Progenitor cell of endocrine pancreas (in vitro differentiated cells): ENCODE data around the gene LRBA. TPM values are rescaled to one million over a fixed set of nuclear protein-coding genes. Genes with fewer than 3 reads are reported as not detected.

Experiments used
- DNase-seq: peaks from one replicate; pipeline ENCODE4 v3.0.0; 2021; ENCODE audit warnings: low spot score; ENCODE audit not compliant: unreplicated experiment
- H3K27ac Mint-ChIP-seq: 2 replicates; pipeline ENCODE4 v1.8.0; 2021; ENCODE audit warnings: mild to moderate bottlenecking, moderate library complexity, mixed read lengths
- H3K27me3 Mint-ChIP-seq: 2 replicates; pipeline ENCODE4 v1.8.0; 2021; ENCODE audit warnings: mixed read lengths
- H3K36me3 Mint-ChIP-seq: 2 replicates; pipeline ENCODE4 v1.8.0; 2022; ENCODE audit warnings: mixed read lengths; ENCODE audit not compliant: insufficient read depth
- H3K4me1 Mint-ChIP-seq: 2 replicates; pipeline ENCODE4 v1.8.0; 2021; ENCODE audit warnings: low read depth, mixed read lengths
- H3K4me3 Mint-ChIP-seq: 2 replicates; pipeline ENCODE4 v1.8.0; 2021; ENCODE audit warnings: low read depth, mild to moderate bottlenecking, moderate library complexity, mixed read lengths
- H3K9me3 Mint-ChIP-seq: 2 replicates; pipeline ENCODE4 v1.8.0; 2021; ENCODE audit warnings: low read depth, mixed read lengths
- total RNA-seq: library from RNA; stranded (reverse); gene quantifications from 2 replicates; pipeline ENCODE4 v1.2.1, GENCODE V29; 2021
- TF ChIP-seq, protein P1 (sequence below): fragments of 200-600 bp; sonication (generic); IDR thresholded peaks from one replicate; pipeline ENCODE4 v1.5.0; 2021; ENCODE audit warnings: antibody characterized with exemption, mild to moderate bottlenecking; ENCODE audit not compliant: unreplicated experiment

Gene LRBA
- total RNA-seq, 1 donor from 2014 or later: 95.2 TPM

DNA sequence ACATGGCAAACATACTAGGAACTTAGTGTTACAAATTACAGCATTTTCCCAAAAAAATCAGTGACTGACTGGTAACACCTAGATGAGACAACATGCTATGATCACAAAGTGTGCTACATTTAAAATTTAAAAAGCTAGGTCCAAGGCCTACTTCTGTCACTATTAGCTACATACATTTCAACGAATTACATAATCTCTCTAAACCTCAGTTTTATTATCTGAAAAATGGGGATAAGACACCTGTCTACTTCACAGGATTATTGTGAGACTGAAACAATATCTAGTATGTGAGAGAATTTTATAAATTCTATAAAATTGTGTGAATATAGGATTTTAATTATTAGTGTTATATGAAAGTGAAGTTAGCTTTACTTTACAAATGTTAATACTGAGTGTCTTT, 708.4 kb downstream of the LRBA start:
- H3K27me3 Mint-ChIP-seq: no peaks in the 10 kb centered on the region
- H3K36me3 Mint-ChIP-seq: peaks cover 1% of the 10 kb centered on the region
- H3K4me3 Mint-ChIP-seq: no peak overlapping the region
- no peaks in the 10 kb centered on the region for H3K4me1 Mint-ChIP-seq
- DNase-seq: no peak
- H3K9me3 Mint-ChIP-seq: no peaks in the 10 kb centered on the region
- TF ChIP-seq, protein P1, sequence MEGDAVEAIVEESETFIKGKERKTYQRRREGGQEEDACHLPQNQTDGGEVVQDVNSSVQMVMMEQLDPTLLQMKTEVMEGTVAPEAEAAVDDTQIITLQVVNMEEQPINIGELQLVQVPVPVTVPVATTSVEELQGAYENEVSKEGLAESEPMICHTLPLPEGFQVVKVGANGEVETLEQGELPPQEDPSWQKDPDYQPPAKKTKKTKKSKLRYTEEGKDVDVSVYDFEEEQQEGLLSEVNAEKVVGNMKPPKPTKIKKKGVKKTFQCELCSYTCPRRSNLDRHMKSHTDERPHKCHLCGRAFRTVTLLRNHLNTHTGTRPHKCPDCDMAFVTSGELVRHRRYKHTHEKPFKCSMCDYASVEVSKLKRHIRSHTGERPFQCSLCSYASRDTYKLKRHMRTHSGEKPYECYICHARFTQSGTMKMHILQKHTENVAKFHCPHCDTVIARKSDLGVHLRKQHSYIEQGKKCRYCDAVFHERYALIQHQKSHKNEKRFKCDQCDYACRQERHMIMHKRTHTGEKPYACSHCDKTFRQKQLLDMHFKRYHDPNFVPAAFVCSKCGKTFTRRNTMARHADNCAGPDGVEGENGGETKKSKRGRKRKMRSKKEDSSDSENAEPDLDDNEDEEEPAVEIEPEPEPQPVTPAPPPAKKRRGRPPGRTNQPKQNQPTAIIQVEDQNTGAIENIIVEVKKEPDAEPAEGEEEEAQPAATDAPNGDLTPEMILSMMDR: no peak
- no peak overlapping the region for H3K27ac Mint-ChIP-seq

DNA sequence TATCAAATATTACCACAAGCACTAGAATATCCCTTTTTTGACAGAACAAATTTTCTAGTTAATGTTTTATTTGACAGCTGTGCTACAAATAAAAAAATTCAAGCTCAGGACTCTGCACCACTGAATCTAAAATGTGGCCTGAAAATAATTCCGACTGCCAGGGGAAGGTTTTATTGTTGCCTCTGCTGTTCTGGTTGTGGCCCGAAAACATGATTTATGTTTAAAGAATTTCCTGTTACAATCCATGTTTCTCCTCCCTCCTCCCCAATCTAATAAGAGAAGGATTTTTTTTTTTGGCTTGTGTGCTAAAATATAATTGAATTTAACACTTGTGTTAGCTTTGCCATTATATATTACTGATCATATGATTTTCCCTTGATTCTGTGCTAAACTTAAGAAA, 709.1 kb downstream of the LRBA start:
- DNase-seq: no peak
- H3K4me1 Mint-ChIP-seq: no peaks in the 10 kb centered on the region
- no peaks in the 10 kb centered on the region for H3K27me3 Mint-ChIP-seq
- peaks cover 1% of the 10 kb centered on the region for H3K36me3 Mint-ChIP-seq
- H3K27ac Mint-ChIP-seq: no peak overlapping the region
- H3K9me3 Mint-ChIP-seq: no peaks in the 10 kb centered on the region
- TF ChIP-seq, protein P1: no peak
- no peak overlapping the region for H3K4me3 Mint-ChIP-seq

DNA sequence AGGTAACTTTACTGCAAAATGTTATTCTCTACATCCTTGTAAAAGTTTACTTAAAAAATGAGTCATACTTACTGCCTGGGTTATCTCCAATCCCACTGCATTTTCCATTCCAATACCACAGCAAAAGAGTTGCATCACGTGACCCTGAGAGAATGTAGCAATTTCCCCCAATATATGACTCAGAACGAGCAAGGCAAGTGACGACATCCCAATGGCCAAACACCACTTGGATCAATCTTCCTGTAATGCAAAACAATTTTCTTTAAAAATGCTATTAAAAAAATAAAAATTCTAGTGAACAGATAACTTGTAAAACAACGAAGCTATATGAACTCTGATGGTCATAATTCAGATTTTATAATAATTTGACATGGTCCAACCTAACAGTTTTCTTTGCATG, 712.5 kb downstream of the LRBA start:
- Mint-ChIP-seq H3K9me3 (no peaks in the 10 kb centered on the region), H3K36me3 (no peaks in the 10 kb centered on the region), H3K4me3 (no peak overlapping the region), H3K4me1 (no peaks in the 10 kb centered on the region), H3K27me3 (no peaks in the 10 kb centered on the region), H3K27ac (no peak overlapping the region)
- no peak for DNase-seq
- TF ChIP-seq, protein P1: no peak

DNA sequence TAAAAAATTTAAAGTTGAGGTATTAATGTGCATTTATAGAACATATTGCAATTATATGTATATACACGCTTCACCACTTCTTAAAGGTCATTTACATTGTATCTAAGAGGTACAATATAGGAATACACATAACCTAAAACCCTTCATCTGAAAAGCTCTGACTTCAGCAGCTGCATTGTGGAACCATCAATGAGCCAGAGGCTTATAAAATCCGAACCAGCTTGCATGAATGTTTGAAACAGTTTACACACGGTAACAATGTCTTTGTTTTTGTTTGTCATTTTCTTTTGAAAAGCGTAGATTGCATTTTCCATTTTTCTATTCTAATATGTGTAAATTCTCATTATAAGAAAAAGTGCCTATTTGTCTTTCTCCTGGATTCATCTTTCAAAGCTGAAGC, 715.3 kb downstream of the LRBA start:
- Mint-ChIP-seq H3K9me3 (no peaks in the 10 kb centered on the region), H3K36me3 (no peaks in the 10 kb centered on the region), H3K4me3 (no peak overlapping the region)

DNA sequence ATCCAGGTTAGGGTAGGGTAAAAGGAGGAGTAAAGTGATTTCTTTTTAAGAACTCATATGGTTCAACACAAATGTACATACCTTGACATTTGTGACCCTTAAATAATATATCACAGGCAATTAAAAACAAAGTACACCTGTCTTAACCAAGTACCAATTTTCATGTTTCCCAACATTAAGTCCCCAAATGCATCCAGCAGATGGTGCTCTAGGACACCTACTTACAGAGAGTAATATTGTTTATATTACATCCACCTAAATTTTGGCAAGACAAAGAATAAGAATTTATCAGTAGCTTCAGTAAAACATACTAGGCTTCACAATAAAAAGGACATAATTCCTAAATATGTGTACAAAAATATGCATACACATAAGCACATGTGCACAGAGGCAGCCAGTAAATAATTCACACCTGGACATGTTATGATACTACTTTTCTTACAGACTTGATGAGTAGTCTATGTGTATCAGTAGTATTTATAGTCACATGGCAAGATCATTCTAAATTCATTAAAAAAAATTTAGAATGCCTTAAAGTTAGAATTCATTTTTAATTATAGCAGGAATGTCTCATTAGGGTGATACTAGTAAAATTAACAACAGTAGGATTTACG, 717.1 kb downstream of the LRBA start:
- TF ChIP-seq, protein P1: peak; percentile 73
- H3K4me1 Mint-ChIP-seq: no peaks in the 10 kb centered on the region
- H3K36me3 Mint-ChIP-seq: no peaks in the 10 kb centered on the region
- no peaks in the 10 kb centered on the region for H3K9me3 Mint-ChIP-seq
- H3K27me3 Mint-ChIP-seq: no peaks in the 10 kb centered on the region
- H3K4me3 Mint-ChIP-seq: no peak overlapping the region
- no peak overlapping the region for H3K27ac Mint-ChIP-seq
- no peak for DNase-seq

More for the DNA sequence above, 715.3 kb downstream of the LRBA start:
- no peaks in the 10 kb centered on the region for H3K27me3 Mint-ChIP-seq
- no peaks in the 10 kb centered on the region for H3K4me1 Mint-ChIP-seq
- no peak for DNase-seq
- H3K27ac Mint-ChIP-seq: no peak overlapping the region
- TF ChIP-seq, protein P1: no peak
